Prostate gland (tissue), 2 donors: ENCODE data around the gene PAPSS2. TPM values are rescaled to one million over a fixed set of nuclear protein-coding genes. Genes with fewer than 3 reads are reported as not detected.
"Not testable (repeated sequence)": the region's sequence is repeated elsewhere in the genome, so short reads cannot be mapped to it uniquely, and the experiment has no call there.

Source experiments
- DNase-seq: peaks from one replicate; pipeline ENCODE4 v3.0.0-alpha.2; 2019; ENCODE audit warnings: low spot score
- H3K27ac ChIP-seq, 2 donors: fragments of 200-600 bp; sonication (generic); 2 replicates each; pipeline ENCODE4 v1.5.1; 2017 to 2019
- H3K27me3 ChIP-seq: fragments of 200-600 bp; sonication (generic); replicated peaks from 2 replicates; pipeline ENCODE4 v1.5.1; 2019; ENCODE audit not compliant: insufficient read depth
- H3K36me3 ChIP-seq, 2 donors: fragments of 200-600 bp; sonication (generic); 1 replicate in 1 of 2; 2 replicates in 1 of 2; pipeline versions ENCODE4 v1.5.1 to v1.8.1; 2017 to 2019
- H3K4me1 ChIP-seq: fragments of 200-600 bp; sonication (generic); replicated peaks from 2 replicates; pipeline ENCODE4 v1.5.1; 2019
- H3K4me3 ChIP-seq, 2 donors: fragments of 200-600 bp; sonication (generic); 2 replicates each; pipeline ENCODE4 v1.5.1; 2017 to 2019
- H3K9me3 ChIP-seq: fragments of 200-600 bp; sonication (generic); 2 replicates; pipeline ENCODE4 v1.5.1; 2017
- POLR2A ChIP-seq: fragments of 450-650 bp; IDR thresholded peaks from one replicate; pipeline ENCODE4 v1.6.1; 2016; ENCODE audit warnings: antibody characterized with exemption, mild to moderate bottlenecking
- POLR2AphosphoS5 ChIP-seq: sonication (generic); formaldehyde crosslinking; IDR thresholded peaks from one replicate; pipeline ENCODE4 v1.6.1; 2017; ENCODE audit warnings: antibody characterized with exemption
- WGBS: methylation state at CpG from one replicate; pipeline ENCODE4 v1.1.5; 2018; 5-methylcytosine and 5-hydroxymethylcytosine counted together
- intact Hi-C: fragments of 100-400 bp; cut with DNase I; formaldehyde crosslinking; loops from one replicate; pipeline ENCODE4 v1.14.2; 2022
- total RNA-seq, 2 donors: library from RNA; depleted of rRNA; stranded (reverse); fragments of >200 nt; gene quantifications; one replicate each; pipeline ENCODE4 v1.1.0, GENCODE V29; 2016
- TF ChIP-seq, protein P1 (sequence below), 4 experiments: fragments of 200-600 bp in 2 of 4; fragments of 450-650 bp in 2 of 4; sonication (generic) in 2 of 4; IDR thresholded peaks; 1 replicate in 3 of 4; 2 replicates in 1 of 4; pipeline ENCODE4 v1.5.1; 2016 to 2019; ENCODE audit warnings: antibody characterized with exemption in 4 of 4, mild to moderate bottlenecking in 2 of 4, moderate library complexity in 2 of 4

PAPSS2 gene
- 1 to 10 TPM; 5.5 to 9.0 TPM for total RNA-seq

DNA sequence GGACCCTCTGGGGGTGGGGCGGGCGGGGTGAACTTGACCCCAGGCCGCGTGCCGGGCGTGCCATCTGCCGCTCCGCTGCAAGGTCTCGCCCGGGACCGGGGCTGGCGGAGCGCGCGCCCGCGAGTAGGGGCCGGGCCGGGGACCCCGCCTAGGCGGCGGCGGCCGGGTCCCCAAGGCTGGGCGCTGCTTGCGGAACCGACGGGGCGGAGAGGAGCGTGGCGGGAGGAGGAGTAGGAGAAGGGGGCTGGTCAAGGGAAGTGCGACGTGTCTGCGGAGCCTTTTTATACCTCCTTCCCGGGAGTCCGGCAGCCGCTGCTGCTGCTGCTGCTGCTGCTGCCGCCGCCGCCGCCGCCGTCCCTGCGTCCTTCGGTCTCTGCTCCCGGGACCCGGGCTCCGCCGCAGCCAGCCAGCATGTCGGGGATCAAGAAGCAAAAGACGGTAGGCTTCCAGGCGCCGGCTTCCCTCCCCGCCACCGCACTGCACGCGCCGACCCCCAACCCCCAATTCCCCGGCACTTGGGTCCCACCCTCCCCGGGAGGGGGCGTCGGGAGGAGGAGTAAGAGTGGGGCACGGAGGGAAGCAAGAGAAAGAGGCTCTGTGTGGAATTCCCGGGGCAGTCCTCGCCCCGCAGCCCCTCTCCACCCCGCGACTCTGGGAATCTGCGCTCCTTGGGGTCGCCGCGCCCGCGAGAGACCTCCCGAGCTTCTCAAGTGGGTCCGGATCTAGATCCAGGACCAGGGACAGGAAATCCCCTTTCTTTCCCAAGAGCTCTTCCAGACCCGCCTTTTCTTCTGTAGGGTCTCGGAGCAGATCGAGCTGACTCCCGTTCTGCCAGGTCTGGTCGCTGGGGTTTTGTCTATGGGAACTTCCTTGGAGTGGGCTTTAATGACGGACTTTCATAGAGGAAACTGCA lies at the start of gene PAPSS2:
Gene PAPSS2, plus strand, starts transcription at position 308 of the 913 bp plus-strand sequence. Its CDS starts 104 bp downstream, at position 412.
- TF ChIP-seq, protein P1, sequence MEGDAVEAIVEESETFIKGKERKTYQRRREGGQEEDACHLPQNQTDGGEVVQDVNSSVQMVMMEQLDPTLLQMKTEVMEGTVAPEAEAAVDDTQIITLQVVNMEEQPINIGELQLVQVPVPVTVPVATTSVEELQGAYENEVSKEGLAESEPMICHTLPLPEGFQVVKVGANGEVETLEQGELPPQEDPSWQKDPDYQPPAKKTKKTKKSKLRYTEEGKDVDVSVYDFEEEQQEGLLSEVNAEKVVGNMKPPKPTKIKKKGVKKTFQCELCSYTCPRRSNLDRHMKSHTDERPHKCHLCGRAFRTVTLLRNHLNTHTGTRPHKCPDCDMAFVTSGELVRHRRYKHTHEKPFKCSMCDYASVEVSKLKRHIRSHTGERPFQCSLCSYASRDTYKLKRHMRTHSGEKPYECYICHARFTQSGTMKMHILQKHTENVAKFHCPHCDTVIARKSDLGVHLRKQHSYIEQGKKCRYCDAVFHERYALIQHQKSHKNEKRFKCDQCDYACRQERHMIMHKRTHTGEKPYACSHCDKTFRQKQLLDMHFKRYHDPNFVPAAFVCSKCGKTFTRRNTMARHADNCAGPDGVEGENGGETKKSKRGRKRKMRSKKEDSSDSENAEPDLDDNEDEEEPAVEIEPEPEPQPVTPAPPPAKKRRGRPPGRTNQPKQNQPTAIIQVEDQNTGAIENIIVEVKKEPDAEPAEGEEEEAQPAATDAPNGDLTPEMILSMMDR (IDR thresholded peaks at IDR 0.05) = no peak
- TF ChIP-seq POLR2AphosphoS5 = no peak
- TF ChIP-seq POLR2A = no peak

DNA sequence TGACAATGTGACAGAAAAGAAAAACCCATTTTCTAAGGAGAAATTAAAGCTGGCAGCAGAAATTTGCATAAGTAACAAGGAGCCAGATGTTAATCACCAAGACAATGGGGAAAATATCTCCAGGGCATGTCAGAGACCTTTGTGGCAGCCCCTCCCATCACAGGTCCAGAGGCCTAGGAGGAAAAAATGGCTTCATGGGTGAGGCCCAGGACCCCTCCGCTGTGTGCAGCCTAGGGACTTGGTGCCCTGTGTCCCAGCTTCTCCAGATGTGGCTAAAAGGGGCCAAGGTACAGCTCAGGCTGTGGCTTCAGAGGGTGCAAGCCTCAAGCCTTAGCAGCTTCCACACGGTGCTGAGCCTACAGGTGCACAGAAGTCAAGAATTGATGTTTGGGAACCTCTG lies 48.3 kb upstream of the PAPSS2 start:
- H3K36me3 ChIP-seq, DNase-seq, H3K4me1 ChIP-seq, H3K27me3 ChIP-seq, intact Hi-C loops, H3K27ac ChIP-seq, H3K4me3 ChIP-seq, H3K9me3 ChIP-seq: not testable (repeated sequence)
- WGBS = 100% methylated on average over 2 of the region's 2 CpGs

More for the DNA sequence above, at the start of gene PAPSS2:
- no peaks in the 10 kb centered on the region for H3K9me3 ChIP-seq
- H3K36me3 ChIP-seq = no peaks in the 10 kb centered on the region
- H3K27me3 ChIP-seq = no peaks in the 10 kb centered on the region
- H3K4me1 ChIP-seq = no peaks in the 10 kb centered on the region
- intact Hi-C loops = loop anchor here (5.0 kb wide), 2 partner anchors 72 to 128 kb away; no protein-coding TSS in a partner anchor
- WGBS = under 1% methylated on average over 68 of the region's 82 CpGs
- peak within 1 kb of the TSS; percentile 55 to 65 for H3K27ac ChIP-seq
- H3K4me3 ChIP-seq = peak within 1 kb of the TSS; percentile 53 to 58
- peak; percentile 5 for DNase-seq

DNA sequence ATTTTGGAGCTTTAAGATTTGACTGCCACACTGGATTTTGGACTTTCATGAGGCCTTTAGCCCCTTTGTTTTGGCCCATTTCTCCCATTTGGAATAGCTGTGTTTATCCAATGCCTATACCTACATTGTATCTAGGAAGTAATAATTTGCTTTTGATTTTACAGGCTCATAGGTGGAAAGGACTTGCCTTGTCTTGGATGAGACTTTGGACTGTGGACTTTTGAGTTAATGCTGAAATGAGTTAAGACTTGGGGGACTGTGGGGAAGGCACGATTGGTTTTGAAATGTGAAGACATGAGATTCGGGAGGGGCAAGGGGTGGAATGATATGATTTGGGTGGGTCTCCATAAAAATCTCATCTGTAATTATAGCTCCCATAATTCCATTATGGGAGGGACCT lies 47.6 kb upstream of the PAPSS2 start:
- no peaks in the 10 kb centered on the region for H3K9me3 ChIP-seq
- H3K36me3 ChIP-seq = no peaks in the 10 kb centered on the region
- no peaks in the 10 kb centered on the region for H3K27me3 ChIP-seq
- intact Hi-C loops = no loop called here
- no peaks in the 10 kb centered on the region for H3K4me1 ChIP-seq
- TF ChIP-seq, protein P1 (IDR thresholded peaks at IDR 0.05) = no peak
- no peak for TF ChIP-seq POLR2A
- H3K4me3 ChIP-seq = no peak overlapping the region
- DNase-seq = no peak
- no peak overlapping the region for H3K27ac ChIP-seq
- WGBS = 97% methylated on average over 2 of the region's 2 CpGs

DNA sequence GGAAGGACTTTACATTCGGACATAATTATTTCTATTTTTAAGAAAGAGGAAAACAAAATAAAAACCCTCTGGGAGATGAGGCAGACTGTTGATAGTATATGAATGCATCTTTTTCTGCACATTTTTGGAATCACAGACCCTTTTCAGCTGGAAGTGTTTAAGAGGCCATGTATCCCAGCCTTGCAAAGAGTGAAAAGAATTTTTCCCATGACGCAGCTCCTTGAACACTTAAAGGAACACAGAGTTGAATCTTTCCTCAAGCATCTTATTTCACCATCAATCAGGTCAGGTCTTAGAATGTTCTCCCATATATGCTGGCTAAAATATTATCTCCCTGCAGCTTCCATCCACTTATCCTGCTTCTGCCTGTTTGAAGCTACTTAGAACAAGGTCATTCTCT lies 45.9 kb upstream of the PAPSS2 start:
- intact Hi-C loops = no loop called here
- WGBS = 82% methylated on average over 2 of the region's 2 CpGs

DNA sequence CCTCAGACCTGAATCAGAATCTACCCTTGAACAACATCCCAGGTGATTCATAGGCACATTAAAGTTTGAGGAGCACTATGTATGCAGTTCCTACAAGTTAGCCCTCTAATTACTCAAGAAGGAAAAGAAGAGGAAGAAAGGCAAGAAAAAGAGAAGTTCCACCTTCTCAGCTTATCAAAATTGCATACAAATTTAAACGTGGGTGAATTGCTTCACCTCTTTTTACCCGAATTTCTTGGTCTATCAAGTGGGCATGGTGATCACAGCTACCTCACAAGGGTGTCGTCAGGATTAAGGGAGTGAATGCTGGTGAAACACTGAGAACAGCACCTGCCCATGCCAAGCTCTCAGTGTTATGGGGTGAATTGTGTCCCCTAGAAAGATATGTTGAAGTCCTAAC lies 43.8 kb upstream of the PAPSS2 start:
- no peak for DNase-seq
- TF ChIP-seq POLR2A (no peak), POLR2AphosphoS5 (no peak)
- TF ChIP-seq, protein P1 (IDR thresholded peaks at IDR 0.05) = no peak
- Histone ChIP-seq H3K4me1 (no peaks in the 10 kb centered on the region), H3K27me3 (no peaks in the 10 kb centered on the region), H3K36me3 (no peaks in the 10 kb centered on the region), H3K9me3 (no peaks in the 10 kb centered on the region), H3K27ac (no peak overlapping the region), H3K4me3 (no peak overlapping the region)
- intact Hi-C loops = no loop called here
- 72% methylated on average over 3 of the region's 3 CpGs for WGBS

More for the DNA sequence above, 45.9 kb upstream of the PAPSS2 start:
- no peaks in the 10 kb centered on the region for H3K36me3 ChIP-seq
- TF ChIP-seq POLR2AphosphoS5 = no peak
- no peak for TF ChIP-seq POLR2A
- TF ChIP-seq, protein P1 (IDR thresholded peaks at IDR 0.05) = no peak
- no peaks in the 10 kb centered on the region for H3K27me3 ChIP-seq
- no peaks in the 10 kb centered on the region for H3K4me1 ChIP-seq
- DNase-seq = no peak
- no peaks in the 10 kb centered on the region for H3K9me3 ChIP-seq
- H3K27ac ChIP-seq = no peak overlapping the region
- H3K4me3 ChIP-seq = no peak overlapping the region
